GM12873 (cell line): ENCODE results near the gene SEMA3A.

Source experiments
- CTCF ChIP-seq: IDR thresholded peaks from 2 replicates; pipeline ENCODE4 v1.5.1; 2012; ENCODE audit warnings: low read depth, mild to moderate bottlenecking, moderate library complexity, low read length, control low read depth; ENCODE audit not compliant: insufficient read depth; ENCODE audit errors: missing control alignments

SEMA3A gene

DNA sequence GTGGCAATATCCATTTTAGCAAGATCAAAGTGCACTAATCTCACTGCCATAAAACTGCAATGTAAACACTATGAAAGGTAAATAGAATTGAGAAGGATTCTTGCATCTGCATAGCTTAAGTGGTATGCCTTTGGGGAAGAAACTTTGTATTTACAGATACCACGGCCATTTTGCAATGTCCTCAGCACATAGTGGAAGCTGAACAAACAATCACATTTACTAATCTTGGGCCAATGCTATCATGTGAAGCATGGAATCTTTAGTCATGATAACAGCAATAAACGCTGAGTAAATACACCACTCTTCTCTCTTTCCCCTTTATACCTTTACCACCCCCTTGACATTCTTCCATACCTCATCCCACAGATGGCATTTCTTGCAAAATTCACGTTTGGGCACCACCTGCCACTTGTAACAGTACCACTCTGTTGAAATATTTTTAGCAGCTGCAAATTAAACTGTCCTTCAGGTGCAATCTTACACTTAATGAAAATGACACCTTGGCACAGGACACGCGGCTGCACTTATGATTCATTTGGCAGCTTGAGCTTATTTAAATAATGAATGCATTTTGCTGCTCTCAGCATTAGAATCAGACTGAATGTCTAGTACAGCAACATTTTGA is 171.8 kb downstream of the SEMA3A start:
- no peak for TF ChIP-seq CTCF

- TF ChIP-seq CTCF: no peak
Measured at GRCh38 chr7:84022009-84022408, 172.6 kb downstream of the SEMA3A start.

GRCh38 chr7:84021292-84021908 is 173.2 kb downstream of the SEMA3A start:
- no peak for TF ChIP-seq CTCF

DNA sequence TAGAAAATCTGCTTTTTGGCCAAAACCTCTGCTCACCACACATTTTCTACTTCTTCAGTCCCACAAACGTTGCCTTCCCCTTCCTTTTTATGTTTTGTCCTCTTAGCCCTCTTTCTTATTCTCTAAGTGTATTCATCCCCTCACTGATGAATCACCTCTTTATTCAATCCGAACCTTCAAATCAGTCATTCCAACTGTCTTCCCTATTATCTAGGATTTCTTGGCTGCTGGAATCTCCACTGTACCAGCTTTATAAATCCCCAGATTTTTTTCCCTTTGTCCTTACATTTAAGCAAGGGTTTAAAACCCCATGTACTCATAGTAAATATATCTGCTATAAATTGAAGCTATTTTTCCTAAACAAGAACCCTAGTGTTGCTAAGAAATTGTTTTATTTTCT is 176.9 kb downstream of the SEMA3A start:
- no peak for TF ChIP-seq CTCF

DNA sequence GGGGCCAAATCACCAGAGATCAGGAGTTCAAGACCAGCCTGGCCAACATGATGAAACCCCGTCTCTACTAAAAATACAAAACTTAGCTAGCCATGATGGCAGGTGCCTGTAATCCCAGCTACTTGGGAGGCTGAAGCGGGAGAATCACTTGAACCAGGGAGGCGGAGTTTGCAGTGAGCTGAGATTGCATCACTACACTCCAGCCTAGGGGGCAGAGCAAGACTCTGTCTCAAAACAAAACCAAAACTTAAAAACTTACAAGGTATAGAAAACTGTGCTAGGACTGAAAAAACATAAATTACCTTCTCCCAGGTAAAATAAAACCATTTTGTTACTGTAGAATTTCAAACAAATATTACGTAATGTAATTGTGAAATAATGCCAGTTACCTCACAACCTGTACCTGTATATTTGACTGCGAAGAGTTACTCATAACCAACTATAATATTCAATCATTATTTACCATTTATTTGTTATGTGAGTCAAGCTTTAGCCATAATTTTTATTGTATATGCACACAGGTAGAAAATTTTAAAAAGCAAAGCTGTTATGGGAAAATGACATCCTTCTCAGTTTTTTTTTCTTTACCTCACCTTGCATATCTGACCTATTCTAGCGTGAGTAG is 180.9 kb downstream of the SEMA3A start:
- no peak for TF ChIP-seq CTCF

DNA sequence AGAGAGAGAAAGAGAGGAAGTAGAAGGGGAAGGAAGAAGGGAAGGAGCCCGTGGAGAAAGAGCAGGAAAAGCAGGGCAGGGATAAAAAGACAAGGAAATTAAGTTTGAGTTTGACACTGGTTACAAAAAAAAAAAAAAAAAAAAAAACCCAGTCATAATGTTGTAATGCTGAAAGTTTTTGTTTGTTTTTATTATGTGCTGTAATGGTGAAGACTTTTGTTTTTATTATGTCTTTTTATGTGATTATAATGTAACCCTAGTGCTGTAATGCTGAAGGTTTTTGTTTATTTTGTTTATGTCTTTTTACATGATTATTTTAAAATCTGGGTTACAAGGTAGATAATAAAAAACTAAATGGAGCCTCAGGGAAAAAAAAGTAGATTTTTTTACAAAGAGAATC is 184.8 kb downstream of the SEMA3A start:
- TF ChIP-seq CTCF: no peak

- no peak for TF ChIP-seq CTCF
Measured at GRCh38 chr7:84009051-84009450, 185.5 kb downstream of the SEMA3A start.
